T-helper 1 cell (primary cell): ENCODE measurements around the gene IRX3.
"Not testable (repeated sequence)": the region's sequence is repeated elsewhere in the genome, so short reads cannot be mapped to it uniquely, and the experiment has no call there.

ENCODE experiments used
- DNase-seq, 5 donors: peaks; one replicate each; pipeline ENCODE4 v3.0.0-alpha.2; 2012 to 2020

Gene IRX3

GRCh38 chr16:54273566-54273965, 13.0 kb downstream of the IRX3 start:
- no peak for DNase-seq

- no peak for DNase-seq
These were observed 15.9 kb downstream of the IRX3 start for GRCh38 chr16:54270711-54271110.

- no peak for DNase-seq
These were observed 17.1 kb downstream of the IRX3 start for GRCh38 chr16:54269461-54269860.

- no peak for DNase-seq
These were observed 17.8 kb downstream of the IRX3 start for GRCh38 chr16:54268766-54269165.

- no peak for DNase-seq
These were observed 18.2 kb downstream of the IRX3 start for GRCh38 chr16:54268340-54268739.

- DNase-seq: no peak
These were observed 20.1 kb downstream of the IRX3 start for GRCh38 chr16:54266363-54266955.

- DNase-seq: no peak
These were observed 20.9 kb downstream of the IRX3 start for GRCh38 chr16:54265575-54266107.

GRCh38 chr16:54253118-54253517, 33.5 kb downstream of the IRX3 start:
- DNase-seq: no peak

- no peak for DNase-seq
These were observed 37.5 kb downstream of the IRX3 start for GRCh38 chr16:54248863-54249710.

- DNase-seq: not testable (repeated sequence)
These were observed 38.9 kb downstream of the IRX3 start for GRCh38 chr16:54247705-54248104.

- DNase-seq: no peak
These were observed 40.1 kb downstream of the IRX3 start for GRCh38 chr16:54246454-54246821.

GRCh38 chr16:54245788-54246453, 40.7 kb downstream of the IRX3 start:
- DNase-seq: no peak

GRCh38 chr16:54244061-54244886, 42.3 kb downstream of the IRX3 start:
- DNase-seq: no peak

GRCh38 chr16:54243202-54243601, 43.4 kb downstream of the IRX3 start:
- no peak for DNase-seq

- DNase-seq: no peak
These were observed 44.4 kb downstream of the IRX3 start for GRCh38 chr16:54242199-54242598.

- DNase-seq: no peak
These were observed 45.1 kb downstream of the IRX3 start for GRCh38 chr16:54241525-54241924.

GRCh38 chr16:54240271-54241129, 46.1 kb downstream of the IRX3 start:
- no peak for DNase-seq

GRCh38 chr16:54239456-54239855, 47.1 kb downstream of the IRX3 start:
- DNase-seq: no peak

GRCh38 chr16:54236773-54237172, 49.8 kb downstream of the IRX3 start:
- DNase-seq: no peak

- DNase-seq: no peak
These were observed 53.0 kb downstream of the IRX3 start for GRCh38 chr16:54233615-54234014.
